ENCODE data around the gene CLK4.
A peak's percentile ranks its signal among the peaks of the same experiment; 100 is the strongest.

The CLK4 gene

DNA sequence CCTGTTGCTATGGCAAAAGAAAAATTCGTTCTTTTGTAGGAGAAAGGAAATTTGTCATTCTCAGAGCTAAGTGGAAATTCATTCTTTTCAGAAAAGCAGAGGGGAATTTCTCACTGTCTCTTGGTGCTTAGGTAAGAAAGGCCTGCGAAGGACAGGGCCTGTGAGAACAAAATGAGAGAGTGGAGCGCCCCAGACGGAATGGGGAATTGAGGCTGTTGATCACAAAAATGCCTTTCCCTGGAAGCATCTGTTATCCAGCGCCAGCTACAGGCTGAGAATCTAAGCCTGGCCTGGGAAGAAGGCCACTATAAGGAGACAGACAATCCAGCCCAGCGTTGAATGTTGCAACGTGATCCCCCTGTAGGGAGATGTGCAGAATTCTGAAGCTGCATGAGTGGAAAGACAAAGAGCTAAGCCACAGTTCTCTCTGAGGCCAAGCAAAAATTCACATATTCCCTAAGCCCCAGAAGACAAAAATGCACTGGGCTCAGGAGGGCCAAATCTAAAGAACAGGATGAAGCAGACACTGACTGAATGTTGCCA is 44.8 kb upstream of the CLK4 start:
- Histone ChIP-seq H3K9me3 (ENCODE audit: severe bottlenecking) (no peaks in the 10 kb centered on the region), H3K27me3 (ENCODE audit: insufficient read depth, low read depth, severe bottlenecking) (no peaks in the 10 kb centered on the region), H3K4me3 (ENCODE audit: low read depth, low read length) (no peak overlapping the region), H3K27ac (no peak overlapping the region), H3K36me3 (no peaks in the 10 kb centered on the region)
- peak; percentile 5 for DNase-seq
- TF ChIP-seq, protein P1, sequence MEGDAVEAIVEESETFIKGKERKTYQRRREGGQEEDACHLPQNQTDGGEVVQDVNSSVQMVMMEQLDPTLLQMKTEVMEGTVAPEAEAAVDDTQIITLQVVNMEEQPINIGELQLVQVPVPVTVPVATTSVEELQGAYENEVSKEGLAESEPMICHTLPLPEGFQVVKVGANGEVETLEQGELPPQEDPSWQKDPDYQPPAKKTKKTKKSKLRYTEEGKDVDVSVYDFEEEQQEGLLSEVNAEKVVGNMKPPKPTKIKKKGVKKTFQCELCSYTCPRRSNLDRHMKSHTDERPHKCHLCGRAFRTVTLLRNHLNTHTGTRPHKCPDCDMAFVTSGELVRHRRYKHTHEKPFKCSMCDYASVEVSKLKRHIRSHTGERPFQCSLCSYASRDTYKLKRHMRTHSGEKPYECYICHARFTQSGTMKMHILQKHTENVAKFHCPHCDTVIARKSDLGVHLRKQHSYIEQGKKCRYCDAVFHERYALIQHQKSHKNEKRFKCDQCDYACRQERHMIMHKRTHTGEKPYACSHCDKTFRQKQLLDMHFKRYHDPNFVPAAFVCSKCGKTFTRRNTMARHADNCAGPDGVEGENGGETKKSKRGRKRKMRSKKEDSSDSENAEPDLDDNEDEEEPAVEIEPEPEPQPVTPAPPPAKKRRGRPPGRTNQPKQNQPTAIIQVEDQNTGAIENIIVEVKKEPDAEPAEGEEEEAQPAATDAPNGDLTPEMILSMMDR (IDR thresholded peaks at IDR 0.05; ENCODE audit: low read depth, low read length): no peak

GRCh38 chr5:178670351-178670885 is 43.6 kb upstream of the CLK4 start:
- no peak overlapping the region for H3K27ac ChIP-seq
- no peaks in the 10 kb centered on the region for H3K36me3 ChIP-seq
- no peaks in the 10 kb centered on the region for H3K9me3 ChIP-seq (ENCODE audit: severe bottlenecking)
- no peak overlapping the region for H3K4me3 ChIP-seq (ENCODE audit: low read depth, low read length)
- H3K27me3 ChIP-seq (ENCODE audit: insufficient read depth, low read depth, severe bottlenecking): no peaks in the 10 kb centered on the region
- TF ChIP-seq, protein P1 (IDR thresholded peaks at IDR 0.05; ENCODE audit: low read depth, low read length): no peak
- DNase-seq: no peak

GRCh38 chr5:178668579-178668978 is 41.7 kb upstream of the CLK4 start:
- no peak overlapping the region for H3K27ac ChIP-seq
- H3K27me3 ChIP-seq (ENCODE audit: insufficient read depth, low read depth, severe bottlenecking): no peaks in the 10 kb centered on the region
- H3K4me3 ChIP-seq (ENCODE audit: low read depth, low read length): no peak overlapping the region
- DNase-seq: no peak
- no peaks in the 10 kb centered on the region for H3K9me3 ChIP-seq (ENCODE audit: severe bottlenecking)
- TF ChIP-seq, protein P1 (IDR thresholded peaks at IDR 0.05; ENCODE audit: low read depth, low read length): no peak
- H3K36me3 ChIP-seq: no peaks in the 10 kb centered on the region

- DNase-seq: no peak
- Histone ChIP-seq H3K4me3 (ENCODE audit: low read depth, low read length) (no peak overlapping the region), H3K27ac (no peak overlapping the region), H3K9me3 (ENCODE audit: severe bottlenecking) (no peaks in the 10 kb centered on the region), H3K36me3 (no peaks in the 10 kb centered on the region), H3K27me3 (ENCODE audit: insufficient read depth, low read depth, severe bottlenecking) (no peaks in the 10 kb centered on the region)
- TF ChIP-seq, protein P1 (IDR thresholded peaks at IDR 0.05; ENCODE audit: low read depth, low read length): no peak
Measured at GRCh38 chr5:178667688-178668087, 40.8 kb upstream of the CLK4 start.

DNA sequence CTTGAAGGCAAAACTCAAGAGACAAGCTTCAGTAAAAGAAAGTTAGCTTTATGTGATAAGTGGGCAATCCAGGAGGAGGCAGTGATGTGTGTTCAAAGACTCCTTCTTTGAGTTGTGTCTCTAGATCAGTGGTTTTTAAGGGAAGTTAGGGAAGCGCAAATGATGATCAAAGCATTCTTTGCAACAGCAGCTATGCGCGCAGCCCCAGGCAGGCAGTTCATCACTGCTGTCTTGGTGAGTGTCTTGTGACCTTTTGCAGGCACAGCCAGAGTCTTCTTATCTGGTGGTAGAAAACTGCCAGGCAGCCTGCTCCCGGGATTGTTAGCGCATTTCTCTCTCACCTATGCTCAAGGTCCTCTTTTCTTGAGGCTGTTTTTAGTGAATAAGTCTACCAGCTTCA is 40.3 kb upstream of the CLK4 start:
- Histone ChIP-seq H3K27ac (no peak overlapping the region), H3K36me3 (no peaks in the 10 kb centered on the region), H3K4me3 (ENCODE audit: low read depth, low read length) (no peak overlapping the region), H3K9me3 (ENCODE audit: severe bottlenecking) (no peaks in the 10 kb centered on the region), H3K27me3 (ENCODE audit: insufficient read depth, low read depth, severe bottlenecking) (no peaks in the 10 kb centered on the region)
- TF ChIP-seq, protein P1 (IDR thresholded peaks at IDR 0.05; ENCODE audit: low read depth, low read length): no peak
- no peak for DNase-seq

DNA sequence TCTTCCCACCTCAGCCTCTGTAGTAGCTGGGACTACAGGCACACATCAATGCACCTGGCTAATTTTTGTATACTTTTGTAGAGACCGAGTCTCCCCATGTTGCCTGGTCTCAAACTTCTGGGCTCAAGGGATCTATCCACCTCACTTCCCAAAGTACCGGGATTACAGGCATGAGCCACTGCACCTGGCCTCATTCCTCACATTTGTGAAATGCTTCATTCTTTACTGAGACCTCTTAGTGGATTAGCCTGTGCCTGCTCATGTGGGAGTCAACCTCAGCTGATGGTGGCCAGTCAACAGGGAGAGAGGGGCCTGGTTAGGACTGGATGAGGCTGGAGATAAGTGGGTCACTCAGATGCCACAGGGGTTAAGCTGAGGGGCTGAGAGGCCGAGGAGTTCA is 37.3 kb upstream of the CLK4 start:
- no peaks in the 10 kb centered on the region for H3K27me3 ChIP-seq (ENCODE audit: insufficient read depth, low read depth, severe bottlenecking)
- TF ChIP-seq, protein P1 (IDR thresholded peaks at IDR 0.05; ENCODE audit: low read depth, low read length): no peak
- no peak for DNase-seq
- no peaks in the 10 kb centered on the region for H3K36me3 ChIP-seq
- H3K4me3 ChIP-seq (ENCODE audit: low read depth, low read length): no peak overlapping the region
- H3K27ac ChIP-seq: no peak overlapping the region
- H3K9me3 ChIP-seq (ENCODE audit: severe bottlenecking): no peaks in the 10 kb centered on the region

Measured in WERI-Rb-1 (cell line).